Neural progenitor cell (in vitro differentiated cells): Measurements from ENCODE around the gene DOCK10. TPM values are rescaled to one million over a fixed set of nuclear protein-coding genes. Genes with fewer than 3 reads are reported as not detected.
A peak's percentile ranks its signal among the peaks of the same experiment; 100 is the strongest.

Experiments used
- DNase-seq: peaks from one replicate; pipeline ENCODE4 v3.0.0-alpha.2; 2016; ENCODE audit warnings: low spot score
- H2AFZ ChIP-seq: fragments of 200-600 bp; sonication (generic); replicated peaks from 2 replicates; pipeline ENCODE4 v1.6.1; 2016; ENCODE audit warnings: antibody characterized with exemption
- H3F3A ChIP-seq: fragments of 200-600 bp; sonication (generic); 2 replicates; pipeline ENCODE4 v1.6.1; 2016; ENCODE audit warnings: antibody characterized with exemption, low read depth
- H3K27ac ChIP-seq: fragments of 200-600 bp; sonication (generic); 2 replicates; pipeline ENCODE4 v1.5.1; 2016; ENCODE audit warnings: mild to moderate bottlenecking
- H3K27me3 ChIP-seq: fragments of 200-600 bp; sonication (generic); 2 replicates; pipeline ENCODE4 v1.6.1; 2016; ENCODE audit warnings: mild to moderate bottlenecking, moderate library complexity
- H3K36me3 ChIP-seq: fragments of 200-600 bp; sonication (generic); 2 replicates; pipeline ENCODE4 v1.5.1; 2016
- H3K4me1 ChIP-seq: fragments of 200-600 bp; sonication (generic); 2 replicates; pipeline ENCODE4 v1.6.1; 2016; ENCODE audit warnings: mixed run types
- H3K4me2 ChIP-seq: fragments of 200-600 bp; sonication (generic); 2 replicates; pipeline ENCODE4 v1.6.1; 2016
- H3K4me3 ChIP-seq: fragments of 200-600 bp; sonication (generic); 2 replicates; pipeline ENCODE4 v1.5.1; 2016
- H3K79me2 ChIP-seq: fragments of 200-600 bp; sonication (generic); 2 replicates; pipeline ENCODE4 v1.6.1; 2016; ENCODE audit warnings: low read depth
- H3K9ac ChIP-seq: fragments of 200-600 bp; sonication (generic); 2 replicates; pipeline ENCODE4 v1.6.1; 2016
- H3K9me3 ChIP-seq: fragments of 200-600 bp; sonication (generic); 2 replicates; pipeline ENCODE4 v1.5.1; 2016; ENCODE audit warnings: low read depth
- H4K20me1 ChIP-seq: fragments of 200-600 bp; sonication (generic); 2 replicates; pipeline ENCODE4 v1.6.1; 2016; ENCODE audit warnings: low read depth
- H3K27ac Mint-ChIP-seq: 3 replicates; pipeline ENCODE4 v1.8.0; 2021; ENCODE audit warnings: mixed read lengths
- H3K27me3 Mint-ChIP-seq: 2 replicates; pipeline ENCODE4 v1.8.0; 2022; ENCODE audit warnings: low read depth, mild to moderate bottlenecking, inconsistent platforms, moderate library complexity, mixed read lengths; ENCODE audit not compliant: insufficient read depth
- H3K36me3 Mint-ChIP-seq: 3 replicates; pipeline ENCODE4 v1.8.0; 2021; ENCODE audit warnings: mixed read lengths
- H3K4me1 Mint-ChIP-seq: 3 replicates; pipeline ENCODE4 v1.8.0; 2021; ENCODE audit warnings: mixed read lengths
- H3K4me3 Mint-ChIP-seq: 3 replicates; pipeline ENCODE4 v1.8.0; 2021; ENCODE audit warnings: mild to moderate bottlenecking, moderate library complexity, mixed read lengths
- H3K9me3 Mint-ChIP-seq: 3 replicates; pipeline ENCODE4 v1.8.0; 2020; ENCODE audit warnings: mixed read lengths
- CTCF ChIP-seq: fragments of 200-600 bp; sonication (generic); IDR thresholded peaks from 2 replicates; pipeline ENCODE4 v1.5.1; 2017; ENCODE audit warnings: antibody characterized with exemption, mild to moderate bottlenecking
- EZH2 ChIP-seq: fragments of 200-600 bp; sonication (generic); IDR thresholded peaks from 2 replicates; pipeline ENCODE4 v1.6.1; 2017; ENCODE audit warnings: antibody characterized with exemption, mild to moderate bottlenecking, moderate library complexity
- EZH2phosphoT487 ChIP-seq: fragments of 200-600 bp; sonication (generic); IDR thresholded peaks from 2 replicates; pipeline ENCODE4 v1.6.1; 2017; ENCODE audit warnings: antibody characterized with exemption
- total RNA-seq: library from RNA; depleted of rRNA; stranded (reverse); fragments of >200 nt; gene quantifications from 2 replicates; pipeline ENCODE4 v1.2.3, GENCODE V29; 2015; ENCODE audit warnings: low replicate concordance

Gene DOCK10
- total RNA-seq, 1 donor from 2014 or later, result 1.1 TPM

DNA sequence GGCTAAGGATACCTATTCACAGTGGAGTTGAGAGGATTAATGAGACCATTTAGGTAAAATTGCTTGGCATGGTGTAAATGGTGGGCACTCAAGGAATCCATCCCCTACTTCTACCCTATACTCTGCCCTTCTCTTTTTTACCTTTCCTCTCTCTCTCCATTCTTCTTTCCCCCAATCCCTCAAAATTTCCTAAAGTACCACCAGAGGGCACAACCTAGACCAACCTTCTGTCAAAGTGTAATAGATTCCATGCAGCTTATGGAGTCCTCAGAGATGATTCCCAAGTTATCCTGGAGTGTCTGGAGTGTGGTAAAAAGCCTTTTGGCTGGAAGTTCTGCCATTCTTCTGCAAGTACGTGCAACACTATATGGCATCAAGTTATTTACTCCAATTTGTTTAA lies 293.1 kb downstream of the DOCK10 start:
- Histone ChIP-seq H3K9ac (no peak overlapping the region), H3K27me3 (no peaks in the 10 kb centered on the region), H3K4me3 (no peak overlapping the region), H3K27ac (no peak overlapping the region), H3K4me1 (no peaks in the 10 kb centered on the region), H4K20me1 (no peaks in the 10 kb centered on the region), H3K9me3 (no peaks in the 10 kb centered on the region), H3K79me2 (no peaks in the 10 kb centered on the region), H3F3A (no peaks in the 10 kb centered on the region), H3K36me3 (no peaks in the 10 kb centered on the region), H3K4me2 (no peak overlapping the region), H2AFZ (no peak overlapping the region)
- Mint-ChIP-seq H3K9me3 (no peaks in the 10 kb centered on the region), H3K4me3 (no peak overlapping the region), H3K27me3 (peaks cover 2% of the 10 kb centered on the region), H3K27ac (no peak overlapping the region), H3K4me1 (no peaks in the 10 kb centered on the region), H3K36me3 (no peaks in the 10 kb centered on the region)
- TF ChIP-seq EZH2 (no peak), CTCF (peak; percentile 44)
- DNase-seq, result peak; percentile 19

DNA sequence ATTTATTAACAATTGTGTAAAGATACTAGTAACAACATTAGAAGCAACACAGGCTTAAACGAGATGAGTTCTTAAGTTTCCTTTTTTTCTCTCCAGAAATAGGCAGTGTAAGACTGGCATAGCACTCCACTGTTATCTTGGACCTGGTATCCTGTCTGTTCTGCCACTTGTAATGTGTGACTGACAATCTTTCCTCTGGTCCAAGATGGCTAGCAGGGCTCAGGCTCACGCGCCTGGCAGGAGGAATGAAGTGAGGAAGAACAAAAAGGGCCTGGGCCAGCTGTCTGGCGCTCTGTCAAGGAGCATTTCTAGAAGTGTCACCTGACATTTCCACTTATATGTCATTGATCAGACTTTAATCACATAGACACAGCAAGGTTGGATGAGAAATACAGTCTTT lies 294.5 kb downstream of the DOCK10 start:
- TF ChIP-seq EZH2phosphoT487, result no peak
- no peak for TF ChIP-seq CTCF
- no peak for TF ChIP-seq EZH2
- no peak overlapping the region for H3K9ac ChIP-seq
- no peaks in the 10 kb centered on the region for H3F3A ChIP-seq
- no peaks in the 10 kb centered on the region for H3K79me2 ChIP-seq
- Mint-ChIP-seq H3K27me3 (no peaks in the 10 kb centered on the region), H3K9me3 (no peaks in the 10 kb centered on the region), H3K36me3 (no peaks in the 10 kb centered on the region), H3K27ac (no peak overlapping the region), H3K4me1 (peaks cover 1% of the 10 kb centered on the region), H3K4me3 (no peak overlapping the region)
- H2AFZ ChIP-seq, result no peak overlapping the region
- DNase-seq, result no peak
- no peaks in the 10 kb centered on the region for H3K4me1 ChIP-seq
- H3K9me3 ChIP-seq, result no peaks in the 10 kb centered on the region
- H3K4me3 ChIP-seq, result no peak overlapping the region
- H3K36me3 ChIP-seq, result no peaks in the 10 kb centered on the region
- no peaks in the 10 kb centered on the region for H3K27me3 ChIP-seq
- no peak overlapping the region for H3K27ac ChIP-seq
- H4K20me1 ChIP-seq, result no peaks in the 10 kb centered on the region
- H3K4me2 ChIP-seq, result no peak overlapping the region

DNA sequence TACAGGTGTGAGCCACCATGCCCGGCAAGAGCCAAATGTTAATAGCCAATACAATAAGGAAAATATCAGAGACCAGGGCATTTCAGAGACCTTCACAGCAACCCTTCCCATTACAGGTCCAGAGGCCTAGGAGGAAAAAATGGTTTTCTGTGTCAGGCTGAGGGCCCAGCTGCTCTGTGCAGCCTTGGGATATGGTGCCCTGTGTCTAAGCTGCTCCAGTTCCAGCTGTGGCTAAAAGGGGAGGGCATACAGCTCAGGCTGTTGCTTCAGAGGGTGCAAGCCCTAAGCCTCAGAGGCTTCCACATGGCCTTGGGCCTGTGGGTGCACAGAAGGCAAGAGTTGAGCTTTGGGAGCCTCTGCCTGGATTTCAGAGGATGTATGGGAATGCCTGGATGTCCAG lies 306.0 kb downstream of the DOCK10 start:
- Histone ChIP-seq H3K4me2 (no peak overlapping the region), H3K79me2 (no peaks in the 10 kb centered on the region), H3K9ac (no peak overlapping the region), H3K4me3 (no peak overlapping the region), H3K27ac (no peak overlapping the region), H3F3A (no peaks in the 10 kb centered on the region), H3K9me3 (no peaks in the 10 kb centered on the region), H3K36me3 (no peaks in the 10 kb centered on the region), H3K4me1 (no peaks in the 10 kb centered on the region), H2AFZ (no peak overlapping the region), H4K20me1 (no peaks in the 10 kb centered on the region), H3K27me3 (no peaks in the 10 kb centered on the region)
- no peak for DNase-seq
- Mint-ChIP-seq H3K9me3 (peaks cover 29% of the 10 kb centered on the region), H3K27me3 (no peaks in the 10 kb centered on the region), H3K4me1 (no peaks in the 10 kb centered on the region), H3K27ac (no peak overlapping the region), H3K4me3 (no peak overlapping the region), H3K36me3 (peaks cover 2% of the 10 kb centered on the region)
- TF ChIP-seq CTCF (no peak), EZH2 (no peak), EZH2phosphoT487 (no peak)

DNA sequence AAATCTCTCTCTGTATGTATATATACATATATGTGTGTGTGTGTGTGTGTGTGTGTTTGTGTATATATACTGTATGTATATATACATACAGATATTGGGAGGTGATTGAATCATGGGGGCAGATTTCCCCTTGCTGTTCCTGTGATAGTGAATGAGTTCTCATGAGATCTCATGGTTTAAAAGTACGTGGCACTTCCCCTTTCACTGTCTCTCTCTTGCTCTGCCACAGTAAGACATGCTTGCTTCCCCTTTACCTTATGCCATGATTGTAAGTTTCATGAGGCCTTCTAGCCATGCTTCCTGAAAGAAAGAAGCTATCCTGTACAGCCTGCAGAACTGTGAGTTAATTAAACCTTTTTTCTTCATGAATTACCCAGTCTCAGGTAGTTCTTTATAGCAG lies 307.3 kb downstream of the DOCK10 start:
- Mint-ChIP-seq H3K4me3 (no peak overlapping the region), H3K27me3 (no peaks in the 10 kb centered on the region), H3K36me3 (peaks cover 2% of the 10 kb centered on the region), H3K27ac (no peak overlapping the region), H3K9me3 (peaks cover 29% of the 10 kb centered on the region), H3K4me1 (no peaks in the 10 kb centered on the region)
- DNase-seq, result no peak
- Histone ChIP-seq H3K36me3 (no peaks in the 10 kb centered on the region), H3K4me3 (no peak overlapping the region), H3K9ac (no peak overlapping the region), H3K9me3 (no peaks in the 10 kb centered on the region), H3K27ac (no peak overlapping the region), H4K20me1 (no peaks in the 10 kb centered on the region), H2AFZ (no peak overlapping the region), H3F3A (no peaks in the 10 kb centered on the region), H3K79me2 (no peaks in the 10 kb centered on the region), H3K4me1 (no peaks in the 10 kb centered on the region), H3K27me3 (no peaks in the 10 kb centered on the region), H3K4me2 (no peak overlapping the region)
- TF ChIP-seq EZH2phosphoT487 (no peak), EZH2 (no peak), CTCF (no peak)
